Uterus (tissue), 4 donors: ENCODE results near the gene EVI5. TPM values are rescaled to one million over a fixed set of nuclear protein-coding genes. Genes with fewer than 3 reads are reported as not detected.

Experiments used
- DNase-seq, 2 donors: peaks; one replicate each; pipeline ENCODE4 v3.0.0-alpha.2; 2019 to 2020
- H3K27ac ChIP-seq, 2 donors: fragments of 200-600 bp; sonication (generic); 1 replicate in 1 of 2; 2 replicates in 1 of 2; pipeline ENCODE4 v1.5.1; 2016 to 2018
- H3K27me3 ChIP-seq, 2 donors: fragments of 200-600 bp; sonication (generic); one replicate each; pipeline ENCODE4 v1.5.1; 2018 to 2019; ENCODE audit warnings: control low read depth in 1 of 2
- H3K36me3 ChIP-seq, 2 donors: fragments of 200-600 bp; sonication (generic); one replicate each; pipeline ENCODE4 v1.5.1; 2019; ENCODE audit warnings: control low read depth in 1 of 2
- H3K4me1 ChIP-seq, 2 donors: fragments of 200-600 bp; sonication (generic); one replicate each; pipeline ENCODE4 v1.5.1; 2018 to 2019; ENCODE audit warnings: control low read depth in 1 of 2
- H3K4me3 ChIP-seq, 2 donors: fragments of 200-600 bp; sonication (generic); 1 replicate in 1 of 2; 2 replicates in 1 of 2; pipeline ENCODE4 v1.5.1; 2018 to 2019; ENCODE audit warnings: mild to moderate bottlenecking in 1 of 2
- H3K9me3 ChIP-seq, 2 donors: fragments of 200-600 bp; sonication (generic); one replicate each; pipeline ENCODE4 v1.5.1; 2019; ENCODE audit warnings: control low read depth in 1 of 2
- POLR2A ChIP-seq, 2 donors: fragments of 450-650 bp; IDR thresholded peaks; one replicate each; pipeline ENCODE4 v1.6.1; 2016; ENCODE audit warnings: antibody characterized with exemption in 2 of 2, mild to moderate bottlenecking in 1 of 2, moderate library complexity in 1 of 2
- intact Hi-C: fragments of 100-400 bp; cut with DNase I; formaldehyde crosslinking; loops from one replicate; pipeline ENCODE4 v1.15.1; 2023; ENCODE audit warnings: low total_unique reads
- total RNA-seq, 4 donors: library from RNA; depleted of rRNA in 3 of 4; stranded (reverse); fragments of >200 nt in 3 of 4; gene quantifications; one replicate each; pipeline versions ENCODE4 v1.1.0 to v1.2.4, GENCODE V29; 2014 to 2023
- TF ChIP-seq, protein P1 (sequence below), 4 experiments: fragments of 200-600 bp in 2 of 4; fragments of 450-650 bp in 2 of 4; sonication (generic) in 2 of 4; IDR thresholded peaks; one replicate each; pipeline ENCODE4 v1.5.1; 2016 to 2019; ENCODE audit warnings: antibody characterized with exemption in 4 of 4, mild to moderate bottlenecking in 2 of 4, moderate library complexity in 1 of 4
- donor health status: DM: yes; HTN: yes; CAD: no.

The EVI5 gene
- total RNA-seq, 4 donors from 2014 or later, result 53.0 to 112 (median 58.4) TPM

DNA sequence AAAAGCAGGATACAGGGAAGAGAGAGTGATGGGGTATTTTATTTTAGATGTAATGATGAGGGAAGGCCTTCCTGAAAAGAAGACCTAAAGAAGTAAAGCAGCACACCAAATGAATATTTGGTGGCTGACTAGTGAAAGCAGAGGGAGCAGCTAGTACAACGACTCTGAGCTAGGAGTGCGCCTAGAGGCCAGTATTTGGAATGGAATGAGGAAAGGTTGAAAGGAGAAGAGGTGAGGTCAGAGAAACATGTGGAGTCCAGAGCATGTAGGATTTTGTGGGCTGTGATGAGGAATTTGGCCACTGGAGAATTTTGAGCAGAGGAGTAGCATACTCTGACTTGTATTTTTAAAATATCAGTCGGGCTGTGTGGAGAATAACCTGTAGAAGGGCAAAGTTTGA is 35.1 kb upstream of the EVI5 start:
- no peaks in the 10 kb centered on the region for H3K9me3 ChIP-seq
- H3K27ac ChIP-seq, result no peak overlapping the region
- intact Hi-C loops, result no loop called here
- H3K27me3 ChIP-seq, result no peaks in the 10 kb centered on the region
- no peaks in the 10 kb centered on the region for H3K4me1 ChIP-seq
- TF ChIP-seq POLR2A (IDR thresholded peaks at IDR 0.05), result no peak
- TF ChIP-seq, protein P1, sequence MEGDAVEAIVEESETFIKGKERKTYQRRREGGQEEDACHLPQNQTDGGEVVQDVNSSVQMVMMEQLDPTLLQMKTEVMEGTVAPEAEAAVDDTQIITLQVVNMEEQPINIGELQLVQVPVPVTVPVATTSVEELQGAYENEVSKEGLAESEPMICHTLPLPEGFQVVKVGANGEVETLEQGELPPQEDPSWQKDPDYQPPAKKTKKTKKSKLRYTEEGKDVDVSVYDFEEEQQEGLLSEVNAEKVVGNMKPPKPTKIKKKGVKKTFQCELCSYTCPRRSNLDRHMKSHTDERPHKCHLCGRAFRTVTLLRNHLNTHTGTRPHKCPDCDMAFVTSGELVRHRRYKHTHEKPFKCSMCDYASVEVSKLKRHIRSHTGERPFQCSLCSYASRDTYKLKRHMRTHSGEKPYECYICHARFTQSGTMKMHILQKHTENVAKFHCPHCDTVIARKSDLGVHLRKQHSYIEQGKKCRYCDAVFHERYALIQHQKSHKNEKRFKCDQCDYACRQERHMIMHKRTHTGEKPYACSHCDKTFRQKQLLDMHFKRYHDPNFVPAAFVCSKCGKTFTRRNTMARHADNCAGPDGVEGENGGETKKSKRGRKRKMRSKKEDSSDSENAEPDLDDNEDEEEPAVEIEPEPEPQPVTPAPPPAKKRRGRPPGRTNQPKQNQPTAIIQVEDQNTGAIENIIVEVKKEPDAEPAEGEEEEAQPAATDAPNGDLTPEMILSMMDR (IDR thresholded peaks at IDR 0.05), result no peak
- no peaks in the 10 kb centered on the region for H3K36me3 ChIP-seq
- no peak for DNase-seq
- H3K4me3 ChIP-seq, result no peak overlapping the region

- DNase-seq, result no peak
- Histone ChIP-seq H3K4me1 (no peaks in the 10 kb centered on the region), H3K36me3 (no peaks in the 10 kb centered on the region), H3K27me3 (no peaks in the 10 kb centered on the region), H3K9me3 (no peaks in the 10 kb centered on the region), H3K4me3 (no peak overlapping the region), H3K27ac (no peak overlapping the region)
- no peak for TF ChIP-seq POLR2A (IDR thresholded peaks at IDR 0.05)
- TF ChIP-seq, protein P1 (IDR thresholded peaks at IDR 0.05), result peak; percentile 38 to 57 (median 50)
- intact Hi-C loops, result no loop called here
These were observed 33.3 kb upstream of the EVI5 start for GRCh38 chr1:92817986-92818764.

DNA sequence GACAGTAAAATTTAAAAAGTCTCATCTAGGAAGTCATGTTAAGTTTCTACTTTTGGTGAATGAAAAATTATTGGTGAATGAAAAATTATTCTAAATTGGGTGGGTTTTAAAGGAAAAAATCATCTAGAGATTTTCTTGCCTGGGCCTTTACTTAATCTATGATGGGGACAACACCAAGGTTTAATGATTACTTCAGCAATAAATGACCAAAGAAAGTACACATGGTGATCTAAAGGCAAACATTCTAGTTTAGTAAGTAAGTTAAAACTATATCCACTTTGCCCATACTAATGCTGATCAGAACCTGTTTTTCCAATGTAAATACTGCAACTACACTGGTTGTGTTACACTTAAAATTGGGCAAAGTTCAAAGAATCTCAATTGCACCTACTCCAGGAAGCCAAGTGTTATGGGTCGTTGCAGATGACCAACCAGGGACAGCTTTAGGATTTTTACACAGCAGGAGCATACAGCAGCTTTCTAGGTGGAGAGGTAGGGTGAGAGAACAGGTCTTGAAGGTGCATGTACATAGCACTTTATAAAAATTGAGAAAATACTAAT is 32.3 kb upstream of the EVI5 start:
- no peaks in the 10 kb centered on the region for H3K36me3 ChIP-seq
- no peak overlapping the region for H3K4me3 ChIP-seq
- no peak for TF ChIP-seq POLR2A (IDR thresholded peaks at IDR 0.05)
- TF ChIP-seq, protein P1 (IDR thresholded peaks at IDR 0.05), result no peak
- intact Hi-C loops, result no loop called here
- no peaks in the 10 kb centered on the region for H3K4me1 ChIP-seq
- H3K27ac ChIP-seq, result no peak overlapping the region
- H3K9me3 ChIP-seq, result no peaks in the 10 kb centered on the region
- no peak for DNase-seq
- H3K27me3 ChIP-seq, result no peaks in the 10 kb centered on the region

DNA sequence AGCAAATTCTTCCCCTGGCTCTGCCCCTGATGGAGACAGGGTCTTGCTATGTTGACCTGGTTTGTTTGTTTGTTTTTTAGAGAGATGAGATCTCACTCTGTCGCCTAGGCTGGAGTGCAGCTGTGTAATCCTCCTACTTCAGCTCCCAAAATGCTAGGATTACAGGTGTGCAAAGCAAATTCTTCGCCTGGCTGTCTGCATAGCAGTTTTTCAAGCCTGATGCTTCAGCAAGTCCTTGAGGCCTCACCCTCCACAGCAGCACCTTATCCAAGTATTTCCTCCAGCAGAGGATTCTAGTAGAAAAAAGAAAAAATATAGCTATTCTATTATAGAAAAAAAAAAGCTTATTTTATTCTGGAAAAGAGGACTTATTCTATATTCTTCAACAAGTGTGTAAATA is 31.8 kb upstream of the EVI5 start:
- no peaks in the 10 kb centered on the region for H3K9me3 ChIP-seq
- TF ChIP-seq POLR2A (IDR thresholded peaks at IDR 0.05), result no peak
- TF ChIP-seq, protein P1 (IDR thresholded peaks at IDR 0.05), result no peak

GRCh38 chr1:92808381-92808780 is 23.5 kb upstream of the EVI5 start:
- intact Hi-C loops, result no loop called here
- Histone ChIP-seq H3K27me3 (no peaks in the 10 kb centered on the region), H3K36me3 (no peaks in the 10 kb centered on the region), H3K4me3 (no peak overlapping the region), H3K4me1 (no peaks in the 10 kb centered on the region), H3K9me3 (no peaks in the 10 kb centered on the region), H3K27ac (no peak overlapping the region)
- DNase-seq, result no peak
- TF ChIP-seq POLR2A (IDR thresholded peaks at IDR 0.05), result no peak
- TF ChIP-seq, protein P1 (IDR thresholded peaks at IDR 0.05), result no peak

More for the DNA sequence above, 31.8 kb upstream of the EVI5 start:
- DNase-seq, result no peak
- Histone ChIP-seq H3K36me3 (no peaks in the 10 kb centered on the region), H3K27me3 (no peaks in the 10 kb centered on the region), H3K4me1 (no peaks in the 10 kb centered on the region), H3K27ac (no peak overlapping the region), H3K4me3 (no peak overlapping the region)
- intact Hi-C loops, result no loop called here
